ENCODE data around the gene RIMS4.

DNA sequence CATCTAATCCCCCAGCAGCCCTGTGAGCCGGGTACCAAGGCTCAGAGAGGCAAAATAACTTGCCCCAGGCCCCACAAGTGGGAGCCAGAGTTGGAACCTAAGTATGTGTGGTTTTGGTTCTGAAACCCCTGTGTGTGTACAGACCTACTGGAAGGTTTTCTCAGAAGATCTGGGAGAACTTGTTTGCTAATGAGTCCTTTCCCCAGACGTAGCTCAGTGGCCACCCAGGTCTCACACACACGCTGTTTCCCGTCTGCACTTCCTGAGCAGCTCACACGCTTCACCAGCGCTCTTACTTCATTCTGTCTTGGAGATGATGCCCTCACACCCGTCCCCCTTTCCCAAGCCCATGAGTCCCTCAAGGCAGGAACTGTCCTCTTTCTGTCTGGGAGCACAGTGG lies 87.0 kb downstream of the RIMS4 start:
- no peak for TF ChIP-seq HNRNPL (IDR thresholded peaks at IDR 0.05; ENCODE audit: low read depth, low read length)
- TF ChIP-seq, protein P1, sequence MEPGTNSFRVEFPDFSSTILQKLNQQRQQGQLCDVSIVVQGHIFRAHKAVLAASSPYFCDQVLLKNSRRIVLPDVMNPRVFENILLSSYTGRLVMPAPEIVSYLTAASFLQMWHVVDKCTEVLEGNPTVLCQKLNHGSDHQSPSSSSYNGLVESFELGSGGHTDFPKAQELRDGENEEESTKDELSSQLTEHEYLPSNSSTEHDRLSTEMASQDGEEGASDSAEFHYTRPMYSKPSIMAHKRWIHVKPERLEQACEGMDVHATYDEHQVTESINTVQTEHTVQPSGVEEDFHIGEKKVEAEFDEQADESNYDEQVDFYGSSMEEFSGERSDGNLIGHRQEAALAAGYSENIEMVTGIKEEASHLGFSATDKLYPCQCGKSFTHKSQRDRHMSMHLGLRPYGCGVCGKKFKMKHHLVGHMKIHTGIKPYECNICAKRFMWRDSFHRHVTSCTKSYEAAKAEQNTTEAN (CRISPR knock-in tag; IDR thresholded peaks at IDR 0.05): no peak
- TF ChIP-seq ZNF133 (CRISPR knock-in tag; IDR thresholded peaks at IDR 0.05): no peak
- TF ChIP-seq RFX5 (IDR thresholded peaks at IDR 0.05; ENCODE audit: low read depth, low read length): no peak
- TF ChIP-seq, protein P2, sequence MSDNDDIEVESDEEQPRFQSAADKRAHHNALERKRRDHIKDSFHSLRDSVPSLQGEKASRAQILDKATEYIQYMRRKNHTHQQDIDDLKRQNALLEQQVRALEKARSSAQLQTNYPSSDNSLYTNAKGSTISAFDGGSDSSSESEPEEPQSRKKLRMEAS (CRISPR knock-in tag; IDR thresholded peaks at IDR 0.05): no peak
- TF ChIP-seq, protein P3, sequence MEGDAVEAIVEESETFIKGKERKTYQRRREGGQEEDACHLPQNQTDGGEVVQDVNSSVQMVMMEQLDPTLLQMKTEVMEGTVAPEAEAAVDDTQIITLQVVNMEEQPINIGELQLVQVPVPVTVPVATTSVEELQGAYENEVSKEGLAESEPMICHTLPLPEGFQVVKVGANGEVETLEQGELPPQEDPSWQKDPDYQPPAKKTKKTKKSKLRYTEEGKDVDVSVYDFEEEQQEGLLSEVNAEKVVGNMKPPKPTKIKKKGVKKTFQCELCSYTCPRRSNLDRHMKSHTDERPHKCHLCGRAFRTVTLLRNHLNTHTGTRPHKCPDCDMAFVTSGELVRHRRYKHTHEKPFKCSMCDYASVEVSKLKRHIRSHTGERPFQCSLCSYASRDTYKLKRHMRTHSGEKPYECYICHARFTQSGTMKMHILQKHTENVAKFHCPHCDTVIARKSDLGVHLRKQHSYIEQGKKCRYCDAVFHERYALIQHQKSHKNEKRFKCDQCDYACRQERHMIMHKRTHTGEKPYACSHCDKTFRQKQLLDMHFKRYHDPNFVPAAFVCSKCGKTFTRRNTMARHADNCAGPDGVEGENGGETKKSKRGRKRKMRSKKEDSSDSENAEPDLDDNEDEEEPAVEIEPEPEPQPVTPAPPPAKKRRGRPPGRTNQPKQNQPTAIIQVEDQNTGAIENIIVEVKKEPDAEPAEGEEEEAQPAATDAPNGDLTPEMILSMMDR (IDR thresholded peaks at IDR 0.05 in 2 of 3, conservative IDR thresholded peaks at IDR 0.05 in 1 of 3; ENCODE audit: insufficient read depth in 2 of 3, low read depth in 1 of 3, low read length in 3 of 3): no peak
- no peak for TF ChIP-seq ZFP30 (CRISPR knock-in tag; IDR thresholded peaks at IDR 0.05; ENCODE audit: borderline replicate concordance)
